Choroid plexus epithelial cell (primary cell): ENCODE results near the gene SMYD5.
"Not testable (repeated sequence)": the region's sequence is repeated elsewhere in the genome, so short reads cannot be mapped to it uniquely, and the experiment has no call there.

Experiments
- DNase-seq: peaks from one replicate; pipeline ENCODE4 v3.0.0-alpha.2; 2010; ENCODE audit warnings: low read depth
- H3K4me3 ChIP-seq: 2 replicates; pipeline ENCODE4 v1.5.1; 2011; ENCODE audit warnings: low read depth, mild to moderate bottlenecking, control low read depth, low read length, moderate library complexity
- CTCF ChIP-seq: conservative IDR thresholded peaks from 2 replicates; pipeline ENCODE4 v1.5.1; 2011; ENCODE audit warnings: low read depth, mild to moderate bottlenecking, control low read depth, inconsistent platforms, low read length, moderate library complexity

SMYD5 gene

GRCh38 chr2:73214120-73215035, at the start of gene SMYD5:
Gene SMYD5 (plus strand): TSS chr2:73214245. CDS start chr2:73214267, 22 bp downstream.
- peak within 1 kb of the TSS; percentile 86 for H3K4me3 ChIP-seq
- peak; percentile 86 for DNase-seq
- no peak for TF ChIP-seq CTCF

- not testable (repeated sequence) for H3K4me3 ChIP-seq
Observed at GRCh38 chr2:73165978-73166377, 48.1 kb upstream of the SMYD5 start.

GRCh38 chr2:73166813-73167212, 47.2 kb upstream of the SMYD5 start:
- not testable (repeated sequence) for DNase-seq, H3K4me3 ChIP-seq

More at GRCh38 chr2:73165978-73166377, 48.1 kb upstream of the SMYD5 start:
- not testable (repeated sequence) for DNase-seq

GRCh38 chr2:73168348-73168747, 45.7 kb upstream of the SMYD5 start:
- not testable (repeated sequence) for DNase-seq, H3K4me3 ChIP-seq

GRCh38 chr2:73170341-73170740, 43.7 kb upstream of the SMYD5 start:
- not testable (repeated sequence) for DNase-seq, H3K4me3 ChIP-seq

GRCh38 chr2:73172963-73173362, 41.1 kb upstream of the SMYD5 start:
- peak; percentile 43 for DNase-seq
- TF ChIP-seq CTCF: no peak
- no peak overlapping the region for H3K4me3 ChIP-seq

GRCh38 chr2:73173781-73174180, 40.3 kb upstream of the SMYD5 start:
- no peak for TF ChIP-seq CTCF
- no peak overlapping the region for H3K4me3 ChIP-seq
- DNase-seq: no peak

GRCh38 chr2:73174244-73174643, 39.8 kb upstream of the SMYD5 start:
- no peak overlapping the region for H3K4me3 ChIP-seq
- no peak for DNase-seq
- TF ChIP-seq CTCF: no peak

GRCh38 chr2:73174941-73175662, 38.9 kb upstream of the SMYD5 start:
- no peak for TF ChIP-seq CTCF
- H3K4me3 ChIP-seq: peak overlapping the region; percentile 43
- DNase-seq: peak; percentile 2
